Measurements from ENCODE around the gene AVPI1. TPM values are rescaled to one million over a fixed set of nuclear protein-coding genes. Genes with fewer than 3 reads are reported as not detected.

Gene AVPI1
- total and polyA plus RNA-seq, 2 of the 13 experiments (the other 11 are each of a cell fraction or from before 2014, with no cell fraction given): 39.8 to 61.2 TPM

GRCh38 chr10:97632949-97633884 is 53.8 kb downstream of the AVPI1 start, which contains the start of gene MORN4 (continued):
- TF ChIP-seq PLSCR1 (CRISPR knock-in tag; IDR thresholded peaks at IDR 0.05; ENCODE audit: borderline replicate concordance): no peak
- peak; percentile 48; the same call in 1 of the 2 replicates for TF ChIP-seq ARNT2 (CRISPR knock-in tag; IDR thresholded peaks at IDR 0.05; ENCODE audit: low read depth)
- TF ChIP-seq ZNF510 (CRISPR knock-in tag; IDR thresholded peaks at IDR 0.05; ENCODE audit: low read depth): 0 out of 2 replicates have a peak, but pooled peaks have one; percentile 33
- TF ChIP-seq ATAD3A (CRISPR knock-in tag; IDR thresholded peaks at IDR 0.05): no peak
- no peak for TF ChIP-seq ARNT (IDR thresholded peaks at IDR 0.05)
- no peak for TF ChIP-seq ZNF451 (CRISPR knock-in tag; IDR thresholded peaks at IDR 0.05)
- no peak for TF ChIP-seq ZNF512 (CRISPR knock-in tag; IDR thresholded peaks at IDR 0.05)
- peak; percentile 60; the same call in 1 of the 2 replicates for TF ChIP-seq ZBTB7A (CRISPR knock-in tag; IDR thresholded peaks at IDR 0.05)
- no peak for TF ChIP-seq ATRX (CRISPR knock-in tag; IDR thresholded peaks at IDR 0.05; ENCODE audit: borderline replicate concordance)
- TF ChIP-seq ZNF274 (CRISPR knock-in tag; IDR thresholded peaks at IDR 0.05): 0 out of 2 replicates have a peak, but pooled peaks have one; percentile 18
- TF ChIP-seq BHLHE40 (IDR thresholded peaks at IDR 0.05; ENCODE audit: low read length): no peak
- TF ChIP-seq ZNF740 (CRISPR knock-in tag; IDR thresholded peaks at IDR 0.05): no peak
- TF ChIP-seq RELA (CRISPR knock-in tag; IDR thresholded peaks at IDR 0.05): no peak
- peak; percentile 80 for TF ChIP-seq HNF1B (CRISPR knock-in tag; IDR thresholded peaks at IDR 0.05)
- peak; percentile 2; the same call in 1 of the 2 replicates for TF ChIP-seq IRF2 (CRISPR knock-in tag; IDR thresholded peaks at IDR 0.05)
- peak; percentile 76; the same call in 1 of the 2 replicates for TF ChIP-seq HNRNPL (IDR thresholded peaks at IDR 0.05; ENCODE audit: low read depth, low read length)
- TF ChIP-seq ZNF354B (CRISPR knock-in tag; IDR thresholded peaks at IDR 0.05): no peak
- TF ChIP-seq CEBPG (CRISPR knock-in tag; IDR thresholded peaks at IDR 0.05): peak; percentile 78
- TF ChIP-seq ZNF235 (CRISPR knock-in tag; IDR thresholded peaks at IDR 0.05; ENCODE audit: borderline replicate concordance): no peak
- no peak for TF ChIP-seq NFKBIZ (CRISPR knock-in tag; IDR thresholded peaks at IDR 0.05)
- 0 out of 2 replicates have a peak, but pooled peaks have one; percentile 16 for TF ChIP-seq PHF21A (CRISPR knock-in tag; IDR thresholded peaks at IDR 0.05)
- 0 out of 2 replicates have a peak, but pooled peaks have one; percentile 71 for TF ChIP-seq ZNF607 (CRISPR knock-in tag; IDR thresholded peaks at IDR 0.05; ENCODE audit: borderline replicate concordance)
- TF ChIP-seq SIN3A (IDR thresholded peaks at IDR 0.05; ENCODE audit: borderline replicate concordance, low read depth, low read length): peak; percentile 56; the same call in 1 of the 2 replicates
- no peak for TF ChIP-seq ZSCAN20 (CRISPR knock-in tag; IDR thresholded peaks at IDR 0.05; ENCODE audit: borderline replicate concordance)
- TF ChIP-seq HNRNPK (IDR thresholded peaks at IDR 0.05; ENCODE audit: low read depth, low read length, poor library complexity, severe bottlenecking): no peak
- no peak for TF ChIP-seq CENPX (CRISPR knock-in tag; IDR thresholded peaks at IDR 0.05)
- no peak for TF ChIP-seq TRIM24 (CRISPR knock-in tag; IDR thresholded peaks at IDR 0.05)

Data from HepG2 (cell line).